Epithelial cell of proximal tubule (primary cell): ENCODE data around the gene FAM32A. TPM values are rescaled to one million over a fixed set of nuclear protein-coding genes. Genes with fewer than 3 reads are reported as not detected.

Experiments
- DNase-seq: peaks from one replicate; pipeline ENCODE4 v3.0.0-alpha.2; 2011; ENCODE audit warnings: low read depth
- H3K4me3 ChIP-seq: 2 replicates; pipeline ENCODE4 v1.5.1; 2011; ENCODE audit warnings: low read depth, mild to moderate bottlenecking, low read length
- total RNA-seq: library from RNA; depleted of rRNA; stranded (reverse); fragments of >200 nt; gene quantifications from 2 replicates; pipeline ENCODE4 v1.2.3, GENCODE V29; 2015
- TF ChIP-seq, protein P1 (sequence below): conservative IDR thresholded peaks from 2 replicates; pipeline ENCODE4 v1.5.1; 2012; ENCODE audit warnings: low read depth, mild to moderate bottlenecking, low read length

The FAM32A gene
- total RNA-seq, 1 donor from 2014 or later, result 119 TPM

DNA sequence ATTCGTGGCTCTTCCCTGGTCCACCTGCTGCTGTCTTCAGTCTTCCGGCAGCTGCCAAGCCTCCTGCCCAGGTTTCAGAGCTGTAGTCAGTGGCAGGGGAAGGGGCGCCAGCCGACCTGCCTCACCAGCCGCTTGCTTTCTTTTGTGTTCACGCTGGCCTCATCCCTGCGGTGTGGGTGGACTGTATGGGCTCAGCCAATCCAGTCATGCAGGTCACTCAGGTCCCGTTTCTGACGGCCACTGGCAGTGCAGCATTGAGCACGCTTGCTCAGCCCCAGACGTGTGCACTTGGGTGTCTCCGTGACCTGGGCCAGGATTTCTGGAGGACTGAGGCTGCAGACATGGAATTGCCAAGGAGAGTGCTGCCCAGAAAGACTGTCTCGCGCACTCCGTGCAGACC is 38.5 kb downstream of the FAM32A start:
- no peak overlapping the region for H3K4me3 ChIP-seq
- no peak for DNase-seq
- TF ChIP-seq, protein P1, sequence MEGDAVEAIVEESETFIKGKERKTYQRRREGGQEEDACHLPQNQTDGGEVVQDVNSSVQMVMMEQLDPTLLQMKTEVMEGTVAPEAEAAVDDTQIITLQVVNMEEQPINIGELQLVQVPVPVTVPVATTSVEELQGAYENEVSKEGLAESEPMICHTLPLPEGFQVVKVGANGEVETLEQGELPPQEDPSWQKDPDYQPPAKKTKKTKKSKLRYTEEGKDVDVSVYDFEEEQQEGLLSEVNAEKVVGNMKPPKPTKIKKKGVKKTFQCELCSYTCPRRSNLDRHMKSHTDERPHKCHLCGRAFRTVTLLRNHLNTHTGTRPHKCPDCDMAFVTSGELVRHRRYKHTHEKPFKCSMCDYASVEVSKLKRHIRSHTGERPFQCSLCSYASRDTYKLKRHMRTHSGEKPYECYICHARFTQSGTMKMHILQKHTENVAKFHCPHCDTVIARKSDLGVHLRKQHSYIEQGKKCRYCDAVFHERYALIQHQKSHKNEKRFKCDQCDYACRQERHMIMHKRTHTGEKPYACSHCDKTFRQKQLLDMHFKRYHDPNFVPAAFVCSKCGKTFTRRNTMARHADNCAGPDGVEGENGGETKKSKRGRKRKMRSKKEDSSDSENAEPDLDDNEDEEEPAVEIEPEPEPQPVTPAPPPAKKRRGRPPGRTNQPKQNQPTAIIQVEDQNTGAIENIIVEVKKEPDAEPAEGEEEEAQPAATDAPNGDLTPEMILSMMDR, result no peak

DNA sequence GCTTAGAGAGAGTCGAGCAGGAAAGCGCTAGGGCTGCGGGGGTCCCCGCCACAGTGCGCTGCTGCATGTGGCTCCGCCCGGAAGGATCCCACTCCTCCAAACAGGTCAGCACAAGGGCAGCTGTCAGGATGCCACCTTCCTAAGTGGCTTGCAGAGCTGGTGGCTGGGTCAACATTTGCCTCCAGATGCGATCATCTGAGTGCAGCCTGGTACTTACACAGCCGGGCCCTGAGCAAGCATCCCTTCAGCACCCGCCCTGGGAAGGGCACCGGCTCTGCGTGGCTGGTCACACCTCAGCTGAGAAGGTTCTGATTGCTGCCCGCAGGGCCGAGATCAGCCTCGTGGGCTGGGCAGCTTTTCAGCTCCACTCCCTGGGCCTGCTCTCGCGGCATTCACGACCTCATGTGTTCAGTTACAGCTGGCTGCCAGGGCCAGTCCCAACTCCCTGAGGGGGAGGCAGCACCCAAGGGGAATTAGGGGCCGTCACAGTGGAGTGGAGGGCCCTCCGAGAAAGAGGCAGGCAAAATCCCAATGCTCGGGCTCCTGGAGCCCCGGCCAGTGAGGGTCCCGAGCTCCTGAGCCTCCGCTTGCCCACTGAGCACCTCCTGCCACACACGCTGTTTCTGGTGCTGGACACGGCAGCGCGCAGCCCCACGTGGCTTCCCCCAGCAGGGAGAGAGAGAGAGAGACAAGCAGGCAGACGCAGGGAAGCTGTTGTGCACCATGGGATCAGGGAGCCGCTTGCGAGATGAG is 39.3 kb downstream of the FAM32A start:
- no peak for DNase-seq
- no peak overlapping the region for H3K4me3 ChIP-seq
- TF ChIP-seq, protein P1, result no peak

DNA sequence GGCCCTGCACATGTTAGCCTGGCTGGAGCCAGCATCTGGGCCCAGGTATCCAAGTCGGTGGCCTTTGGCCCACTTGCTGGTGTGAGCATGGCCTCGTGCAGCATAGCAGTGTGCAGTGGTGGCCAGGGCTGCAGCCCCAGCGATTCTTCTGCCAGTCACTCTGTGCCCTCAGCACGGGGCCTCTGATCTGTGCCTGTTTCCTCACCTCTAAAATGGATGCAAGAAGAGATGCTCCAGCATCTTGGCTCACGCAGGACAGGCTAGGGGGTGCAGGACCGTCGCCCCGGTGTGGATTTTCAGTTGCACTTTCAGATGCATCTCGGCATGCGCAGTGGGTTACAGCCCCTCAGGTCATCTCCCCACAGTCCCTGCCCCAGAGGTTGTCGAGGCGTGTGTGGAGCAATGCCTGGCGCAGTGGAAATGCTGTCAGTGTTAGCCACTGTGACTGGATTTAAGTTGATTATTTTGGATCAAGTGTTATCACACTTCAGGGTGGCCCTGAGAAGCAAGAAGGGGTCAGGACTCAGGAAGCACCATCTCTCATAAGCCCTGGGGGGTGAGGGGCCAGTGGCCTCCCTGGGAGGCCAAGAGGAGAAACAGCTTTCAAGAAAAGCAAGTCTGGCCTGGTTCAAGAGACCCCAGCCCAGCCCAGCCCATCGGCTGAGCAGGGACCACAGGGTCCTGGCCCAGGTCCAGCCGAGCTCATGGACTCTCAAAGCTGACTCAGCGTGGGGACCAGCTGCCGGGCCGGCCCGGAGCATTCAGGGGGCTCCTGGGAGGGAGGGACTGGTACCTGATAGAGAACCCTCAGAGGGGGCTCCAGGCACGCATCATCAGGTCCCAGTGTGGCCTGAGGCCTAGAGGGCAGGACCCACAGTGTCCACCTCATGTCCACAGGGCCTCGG is 40.3 kb downstream of the FAM32A start:
- TF ChIP-seq, protein P1, result no peak
- no peak for DNase-seq
- H3K4me3 ChIP-seq, result no peak overlapping the region

DNA sequence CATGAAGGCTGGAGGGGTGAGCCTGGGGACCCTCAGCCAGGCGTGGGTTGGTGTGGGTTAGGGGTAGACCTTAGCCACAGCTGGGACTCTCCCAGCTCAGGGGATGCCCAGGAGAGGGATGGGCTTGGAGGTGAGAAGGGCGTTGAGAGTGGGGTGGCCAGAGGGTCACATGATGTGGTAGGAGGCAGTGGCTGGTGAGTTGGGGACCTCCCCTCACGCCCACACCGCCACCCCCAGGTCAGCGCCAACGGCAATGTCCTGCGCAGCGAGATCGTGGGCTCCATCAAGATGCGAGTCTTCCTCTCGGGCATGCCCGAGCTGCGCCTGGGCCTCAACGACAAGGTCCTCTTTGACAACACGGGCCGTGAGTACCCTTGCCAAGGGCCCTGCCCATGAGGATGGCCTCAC is 41.0 kb downstream of the FAM32A start:
- no peak overlapping the region for H3K4me3 ChIP-seq
- no peak for DNase-seq
- TF ChIP-seq, protein P1, result no peak

DNA sequence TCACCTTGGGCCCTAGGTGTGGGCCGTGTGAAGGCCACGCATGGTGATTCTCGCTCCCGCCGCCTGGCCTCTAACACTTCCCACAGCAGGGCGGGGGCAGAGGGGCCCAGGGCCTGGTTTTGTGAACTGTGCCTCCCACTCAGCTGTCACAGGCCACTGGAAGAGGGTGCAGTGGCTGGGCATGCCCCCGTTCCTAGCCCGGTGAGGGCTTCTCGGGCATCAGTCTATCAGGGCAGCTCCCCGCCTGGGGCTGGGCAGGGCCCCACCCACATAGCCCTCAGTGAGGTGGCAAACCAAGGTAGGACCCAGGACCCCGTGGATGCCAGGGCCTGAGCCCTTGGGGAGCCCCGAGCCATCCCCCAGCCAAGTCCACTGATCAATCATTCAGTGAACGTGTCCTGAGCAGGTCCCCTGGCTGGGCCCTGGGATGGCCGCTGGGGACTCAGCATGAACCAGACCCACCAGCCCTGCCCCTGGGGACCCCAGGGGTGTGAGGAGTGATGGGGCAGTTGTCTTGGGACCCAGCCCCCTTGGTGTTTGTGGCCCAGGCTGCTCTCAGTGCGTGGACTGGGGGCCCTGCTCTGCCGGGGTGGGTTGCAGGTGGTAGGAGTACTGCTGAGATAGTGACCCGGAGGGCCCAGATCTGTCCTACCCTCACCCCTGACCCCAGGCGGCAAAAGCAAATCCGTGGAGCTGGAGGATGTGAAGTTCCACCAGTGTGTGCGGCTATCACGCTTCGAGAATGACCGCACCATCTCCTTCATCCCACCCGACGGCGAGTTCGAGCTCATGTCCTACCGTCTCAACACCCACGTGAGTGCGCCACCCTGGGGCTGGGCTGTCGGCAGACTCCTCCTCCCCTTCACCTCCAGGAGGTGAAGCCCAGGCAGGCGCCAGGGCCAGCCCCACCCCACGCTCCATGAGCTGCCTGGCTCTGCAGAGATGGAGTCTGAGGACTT is 41.9 kb downstream of the FAM32A start:
- no peak overlapping the region for H3K4me3 ChIP-seq
- TF ChIP-seq, protein P1, result no peak
- no peak for DNase-seq

DNA sequence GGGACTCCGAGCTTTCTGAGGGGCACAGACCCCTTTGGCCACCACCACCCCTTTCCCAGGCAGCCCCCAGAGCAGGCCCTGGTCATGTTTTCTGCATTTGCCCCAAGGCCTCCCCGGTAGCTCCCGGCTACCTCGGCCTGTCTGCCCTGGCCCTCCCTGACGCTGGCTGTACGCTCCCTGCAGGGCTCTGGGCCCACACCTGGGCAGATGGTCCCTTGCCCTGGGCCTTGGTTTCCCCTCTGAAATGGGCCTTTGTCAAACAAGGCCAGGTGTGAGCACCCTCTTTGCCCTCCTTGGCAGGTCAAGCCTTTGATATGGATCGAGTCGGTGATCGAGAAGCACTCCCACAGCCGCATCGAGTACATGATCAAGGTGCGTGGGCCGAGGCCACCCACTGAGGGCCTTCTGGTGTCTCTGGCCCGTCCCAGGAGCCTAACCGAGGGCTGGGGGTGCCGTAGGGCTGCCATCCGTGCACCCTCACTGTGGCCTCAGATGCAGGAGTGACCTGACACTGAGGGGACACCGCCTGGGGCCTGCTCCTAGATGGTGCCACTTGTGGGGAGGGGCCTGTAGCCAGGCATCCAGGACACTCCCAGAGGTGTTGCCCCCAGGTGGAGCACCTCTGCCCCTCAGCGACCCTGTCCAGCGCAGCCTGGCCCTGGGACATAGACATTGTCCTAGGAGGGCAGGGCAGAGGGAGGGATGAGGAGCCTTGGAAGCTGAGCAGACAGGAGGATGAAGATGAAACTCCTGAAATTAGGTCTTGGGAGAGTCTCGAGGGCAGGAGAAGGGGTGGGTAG is 42.8 kb downstream of the FAM32A start:
- DNase-seq, result no peak
- H3K4me3 ChIP-seq, result no peak overlapping the region
- TF ChIP-seq, protein P1, result no peak
